IMR-90 (cell line): ENCODE results near the gene CBFA2T3. TPM values are rescaled to one million over a fixed set of nuclear protein-coding genes. Genes with fewer than 3 reads are reported as not detected.

Experiments
- ATAC-seq: fragments of 200-7000 bp; cut with Tn5 transposase; 2 replicates; pipeline ENCODE4 v1.9.1; 2020; ENCODE audit warnings: low read depth, mild to moderate bottlenecking, moderate library complexity
- BruUV-seq: library from RNA; stranded (reverse); fragments of 400-500 nt; replicated peaks from 2 replicates; lab custom pipeline; 2021; lab: Mats Ljungman, UMichigan
- CTCF ChIA-PET: fragments of 300-600 bp; formaldehyde crosslinking; extraction: SDS; loops from one replicate; lab custom pipeline; 2021; ENCODE audit warnings: antibody characterized with exemption; lab: Yijun Ruan, JAX
- POLR2A ChIA-PET: fragments of 300-600 bp; sonication (Branson Sonifier 250); formaldehyde crosslinking; loops from one replicate; lab custom pipeline; 2022; ENCODE audit warnings: antibody characterized with exemption; ENCODE audit not compliant: unreplicated experiment; lab: Charles Lee
- DNase-seq: peaks from one replicate; pipeline ENCODE4 v3.0.0; 2013
- H2AFZ ChIP-seq: replicated peaks from 2 replicates; pipeline ENCODE3; 2013; ENCODE audit warnings: low read length, mild to moderate bottlenecking; ENCODE audit not compliant: poor library complexity
- H2AK5ac ChIP-seq: 2 replicates; pipeline ENCODE4 v1.6.1; 2013; ENCODE audit warnings: low read depth, low read length, inconsistent platforms
- H2AK9ac ChIP-seq: replicated peaks from 2 replicates; pipeline ENCODE3; 2013; ENCODE audit warnings: mild to moderate bottlenecking, low read depth, low read length, moderate library complexity; ENCODE audit not compliant: poor library complexity
- H2BK120ac ChIP-seq: 2 replicates; pipeline ENCODE4 v1.6.1; 2013; ENCODE audit warnings: low read depth, low read length, inconsistent platforms
- H2BK15ac ChIP-seq: 3 replicates; pipeline ENCODE4 v1.6.1; 2013; ENCODE audit warnings: low read depth, low read length, inconsistent platforms
- H2BK20ac ChIP-seq: 2 replicates; pipeline ENCODE4 v1.6.1; 2013; ENCODE audit warnings: low read depth, mild to moderate bottlenecking, inconsistent platforms, low read length, moderate library complexity
- H2BK5ac ChIP-seq: 2 replicates; pipeline ENCODE4 v1.6.1; 2013; ENCODE audit warnings: mild to moderate bottlenecking, low read depth, low read length, inconsistent platforms; ENCODE audit not compliant: poor library complexity, severe bottlenecking
- H3K14ac ChIP-seq: replicated peaks from 2 replicates; pipeline ENCODE4 v1.6.1; 2013; ENCODE audit warnings: low read depth, low read length, inconsistent platforms
- H3K18ac ChIP-seq: 2 replicates; pipeline ENCODE4 v1.6.1; 2013; ENCODE audit warnings: low read depth, low read length, control low read depth
- H3K23ac ChIP-seq: 2 replicates; pipeline ENCODE4 v1.6.1; 2013; ENCODE audit warnings: low read depth, low read length, inconsistent platforms
- H3K27ac ChIP-seq: 2 replicates; pipeline ENCODE4 v1.5.1; 2013; ENCODE audit warnings: mild to moderate bottlenecking, control low read depth, low read length; ENCODE audit not compliant: insufficient read depth
- H3K27me3 ChIP-seq: 2 replicates; pipeline ENCODE4 v1.6.1; 2013; ENCODE audit warnings: low read length; ENCODE audit not compliant: control insufficient read depth, insufficient read depth
- H3K36me3 ChIP-seq: 2 replicates; pipeline ENCODE4 v1.6.1; 2013; ENCODE audit warnings: low read length, mixed read lengths; ENCODE audit not compliant: control insufficient read depth, insufficient read depth
- H3K4ac ChIP-seq: 2 replicates; pipeline ENCODE4 v1.6.1; 2013; ENCODE audit warnings: low read depth, low read length, inconsistent platforms
- H3K4me1 ChIP-seq: 2 replicates; pipeline ENCODE4 v1.6.1; 2013; ENCODE audit warnings: low read length, mixed read lengths; ENCODE audit not compliant: control insufficient read depth, insufficient read depth
- H3K4me2 ChIP-seq: 2 replicates; pipeline ENCODE4 v1.6.1; 2013; ENCODE audit warnings: low read depth, mild to moderate bottlenecking, control low read depth, low read length, moderate library complexity
- H3K4me3 ChIP-seq: 2 replicates; pipeline ENCODE4 v1.5.1; 2013; ENCODE audit warnings: low read depth, mild to moderate bottlenecking, control low read depth, low read length, moderate library complexity; ENCODE audit not compliant: insufficient read depth
- H3K56ac ChIP-seq: 2 replicates; pipeline ENCODE4 v1.6.1; 2013; ENCODE audit warnings: low read length, inconsistent platforms; ENCODE audit not compliant: insufficient read depth; ENCODE audit errors: extremely low read depth
- H3K79me1 ChIP-seq, 2 experiments: 2 replicates each; pipeline ENCODE4 v1.6.1; 2013; ENCODE audit warnings: low read length in 2 of 2, inconsistent platforms in 1 of 2, low read depth in 1 of 2
- H3K9ac ChIP-seq: 2 replicates; pipeline ENCODE4 v1.6.1; 2013; ENCODE audit warnings: low read depth, low read length, control low read depth
- H3K9me1 ChIP-seq: 2 replicates; pipeline ENCODE4 v1.6.1; 2013; ENCODE audit warnings: low read length, inconsistent platforms; ENCODE audit not compliant: insufficient read depth
- H3K9me3 ChIP-seq: 2 replicates; pipeline ENCODE4 v1.6.1; 2013; ENCODE audit warnings: low read length; ENCODE audit not compliant: control insufficient read depth, insufficient read depth
- H4K20me1 ChIP-seq: 2 replicates; pipeline ENCODE4 v1.6.1; 2013; ENCODE audit warnings: low read length, inconsistent platforms; ENCODE audit not compliant: insufficient read depth
- H4K5ac ChIP-seq: 2 replicates; pipeline ENCODE4 v1.6.1; 2013; ENCODE audit warnings: mild to moderate bottlenecking, low read depth, low read length, control low read depth
- H4K8ac ChIP-seq, 2 experiments: 2 replicates each; pipeline ENCODE4 v1.6.1; 2013; ENCODE audit warnings: low read depth in 2 of 2, low read length in 2 of 2, control low read depth in 1 of 2, inconsistent platforms in 1 of 2
- H4K91ac ChIP-seq: 2 replicates; pipeline ENCODE4 v1.6.1; 2013; ENCODE audit warnings: low read depth, low read length, inconsistent platforms; ENCODE audit not compliant: insufficient read depth
- BHLHE40 ChIP-seq: fragments of 150-350 bp; IDR thresholded peaks from 2 replicates; pipeline ENCODE4 v1.6.1; 2016; ENCODE audit warnings: mild to moderate bottlenecking, low read depth, low read length
- CEBPB ChIP-seq: IDR thresholded peaks from 2 replicates; pipeline ENCODE4 v1.6.1; 2012; ENCODE audit warnings: low read depth, low read length, improper control_type of control experiment
- CHD1 ChIP-seq: IDR thresholded peaks from 2 replicates; pipeline ENCODE4 v1.6.1; 2012; ENCODE audit warnings: low read depth, low read length, improper control_type of control experiment
- FOS ChIP-seq: fragments of 150-350 bp; IDR thresholded peaks from 2 replicates; pipeline ENCODE4 v1.6.1; 2016; ENCODE audit warnings: low read depth, low read length
- MAFK ChIP-seq: IDR thresholded peaks from 2 replicates; pipeline ENCODE4 v1.6.1; 2012; ENCODE audit warnings: low read depth, low read length, improper control_type of control experiment
- MAZ ChIP-seq: IDR thresholded peaks from 2 replicates; pipeline ENCODE4 v1.6.1; 2012; ENCODE audit warnings: low read depth, mild to moderate bottlenecking, low read length, improper control_type of control experiment, moderate library complexity, borderline replicate concordance
- MXI1 ChIP-seq: IDR thresholded peaks from 2 replicates; pipeline ENCODE4 v1.6.1; 2012; ENCODE audit warnings: low read depth, mild to moderate bottlenecking, low read length, moderate library complexity, borderline replicate concordance
- NFE2L2 ChIP-seq: fragments of 150-350 bp; IDR thresholded peaks from 2 replicates; pipeline ENCODE4 v1.6.1; 2016; ENCODE audit warnings: low read depth, mild to moderate bottlenecking, low read length
- POLR2A ChIP-seq: IDR thresholded peaks from 2 replicates; pipeline ENCODE4 v1.6.1; 2012; ENCODE audit warnings: mild to moderate bottlenecking, low read depth, low read length
- RAD21 ChIP-seq: IDR thresholded peaks from 2 replicates; pipeline ENCODE4 v1.6.1; 2012; ENCODE audit warnings: low read length, improper control_type of control experiment
- RCOR1 ChIP-seq: IDR thresholded peaks from 2 replicates; pipeline ENCODE4 v1.6.1; 2012; ENCODE audit warnings: mild to moderate bottlenecking, low read length, improper control_type of control experiment; ENCODE audit not compliant: insufficient replicate concordance
- RFX5 ChIP-seq: IDR thresholded peaks from 2 replicates; pipeline ENCODE4 v1.8.0; 2012; ENCODE audit warnings: low read depth, mild to moderate bottlenecking, low read length, moderate library complexity
- SMC3 ChIP-seq: fragments of 150-350 bp; IDR thresholded peaks from 2 replicates; pipeline ENCODE4 v1.6.1; 2016; ENCODE audit warnings: low read depth, mild to moderate bottlenecking, antibody characterized with exemption, low read length, moderate library complexity
- USF2 ChIP-seq: fragments of 150-350 bp; IDR thresholded peaks from 2 replicates; pipeline ENCODE4 v1.6.1; 2017; ENCODE audit warnings: mild to moderate bottlenecking, antibody characterized with exemption, low read length, low read depth
- WGBS, 2 experiments: methylation state at CpG; one replicate each; pipeline versions ENCODE4 v1.1.5 to v1.1.7; 2013; ENCODE audit warnings: missing lambda C conversion rate in 2 of 2; ENCODE audit not compliant: insufficient read length in 1 of 2; ENCODE audit errors: extremely low coverage in 2 of 2; 5-methylcytosine and 5-hydroxymethylcytosine counted together
- dilution Hi-C: fragments of 300-500 bp; cut with HindIII; formaldehyde crosslinking; loops from one replicate; pipeline ENCODE4 v1.14.3; 2018; ENCODE audit warnings: low sequenced_read_pairs; ENCODE audit not compliant: unreplicated experiment
- in situ Hi-C: fragments of 300-500 bp; cut with MboI; formaldehyde crosslinking; loops from 3 replicates; pipeline ENCODE4 v1.14.3; 2019; ENCODE audit warnings: low sequenced_read_pairs, inconsistent platforms, mixed read lengths
- intact Hi-C: fragments of 100-400 bp; cut with micrococcal nuclease; formaldehyde crosslinking; loops from 2 replicates; pipeline ENCODE4 v1.10.0; 2022
- polyA plus RNA-seq, 3 experiments: library from polyadenylated mRNA; depleted of rRNA; stranded (reverse); fragments of >200 nt; gene quantifications; 2 replicates each; pipeline ENCODE4 v1.2.3, GENCODE V29; 2012; ENCODE audit warnings: low replicate concordance in 1 of 3
- total RNA-seq: library from RNA; depleted of rRNA; stranded (reverse); fragments of >200 nt; gene quantifications from 2 replicates; pipeline ENCODE4 v1.2.3, GENCODE V29; 2012
- TF ChIP-seq, protein P1 (sequence below): fragments of 150-350 bp; IDR thresholded peaks from 2 replicates; pipeline ENCODE4 v1.6.1; 2016; ENCODE audit warnings: low read depth, mild to moderate bottlenecking, low read length, moderate library complexity, borderline replicate concordance
- TF ChIP-seq, protein P2 (sequence below): conservative IDR thresholded peaks from 2 replicates; pipeline ENCODE4 v1.5.1; 2012; ENCODE audit warnings: mild to moderate bottlenecking, low read depth, low read length, improper control_type of control experiment

Gene CBFA2T3
- total and polyA plus RNA-seq, 2 of the 4 experiments (the other 2 are of a cell fraction), result not detected

GRCh38 chr16:88917146-88917914 lies 59.7 kb downstream of the CBFA2T3 start:
- H2BK20ac ChIP-seq, result no peak overlapping the region
- no peak overlapping the region for H2AK9ac ChIP-seq
- H4K91ac ChIP-seq, result no peak overlapping the region
- in situ Hi-C loops (no loop called here), intact Hi-C loops (no loop called here), dilution Hi-C loops (no loop called here)
- H4K8ac ChIP-seq, result no peak overlapping the region
- no peaks in the 10 kb centered on the region for H3K79me1 ChIP-seq
- H3K23ac ChIP-seq, result no peak overlapping the region
- ATAC-seq (no peak), DNase-seq (no peak)
- no peak overlapping the region for H2BK5ac ChIP-seq
- H4K20me1 ChIP-seq, result no peaks in the 10 kb centered on the region
- H4K5ac ChIP-seq, result no peak overlapping the region
- CTCF ChIA-PET, result no interaction called here
- H3K4ac ChIP-seq, result no peak overlapping the region
- POLR2A ChIA-PET, result no interaction called here
- H3K9me3 ChIP-seq, result peaks cover 4% of the 10 kb centered on the region
- no TSS peak for BruUV-seq
- no peak overlapping the region for H3K4me2 ChIP-seq
- no peak overlapping the region for H3K14ac ChIP-seq
- WGBS, 2 experiments, result 54% methylated on average over 9 of the region's 30 CpGs; no CpG with 5 or more reads in 1 of the 2 experiments
- no peak overlapping the region for H3K56ac ChIP-seq
- no peaks in the 10 kb centered on the region for H3K9me1 ChIP-seq
- H2AK5ac ChIP-seq, result no peak overlapping the region
- no peaks in the 10 kb centered on the region for H3K36me3 ChIP-seq
- H3K4me1 ChIP-seq, result peaks cover 6% of the 10 kb centered on the region; the same call in 1 of the 2 replicates
- TF ChIP-seq USF2, result no peak
- TF ChIP-seq POLR2A, result no peak
- no peak for TF ChIP-seq MXI1
- no peak for TF ChIP-seq FOS
- TF ChIP-seq NFE2L2, result no peak
- TF ChIP-seq MAFK, result no peak
- TF ChIP-seq CEBPB, result no peak
- no peak for TF ChIP-seq RAD21
- TF ChIP-seq, protein P1, sequence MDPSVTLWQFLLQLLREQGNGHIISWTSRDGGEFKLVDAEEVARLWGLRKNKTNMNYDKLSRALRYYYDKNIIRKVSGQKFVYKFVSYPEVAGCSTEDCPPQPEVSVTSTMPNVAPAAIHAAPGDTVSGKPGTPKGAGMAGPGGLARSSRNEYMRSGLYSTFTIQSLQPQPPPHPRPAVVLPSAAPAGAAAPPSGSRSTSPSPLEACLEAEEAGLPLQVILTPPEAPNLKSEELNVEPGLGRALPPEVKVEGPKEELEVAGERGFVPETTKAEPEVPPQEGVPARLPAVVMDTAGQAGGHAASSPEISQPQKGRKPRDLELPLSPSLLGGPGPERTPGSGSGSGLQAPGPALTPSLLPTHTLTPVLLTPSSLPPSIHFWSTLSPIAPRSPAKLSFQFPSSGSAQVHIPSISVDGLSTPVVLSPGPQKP, result no peak
- TF ChIP-seq, protein P2, sequence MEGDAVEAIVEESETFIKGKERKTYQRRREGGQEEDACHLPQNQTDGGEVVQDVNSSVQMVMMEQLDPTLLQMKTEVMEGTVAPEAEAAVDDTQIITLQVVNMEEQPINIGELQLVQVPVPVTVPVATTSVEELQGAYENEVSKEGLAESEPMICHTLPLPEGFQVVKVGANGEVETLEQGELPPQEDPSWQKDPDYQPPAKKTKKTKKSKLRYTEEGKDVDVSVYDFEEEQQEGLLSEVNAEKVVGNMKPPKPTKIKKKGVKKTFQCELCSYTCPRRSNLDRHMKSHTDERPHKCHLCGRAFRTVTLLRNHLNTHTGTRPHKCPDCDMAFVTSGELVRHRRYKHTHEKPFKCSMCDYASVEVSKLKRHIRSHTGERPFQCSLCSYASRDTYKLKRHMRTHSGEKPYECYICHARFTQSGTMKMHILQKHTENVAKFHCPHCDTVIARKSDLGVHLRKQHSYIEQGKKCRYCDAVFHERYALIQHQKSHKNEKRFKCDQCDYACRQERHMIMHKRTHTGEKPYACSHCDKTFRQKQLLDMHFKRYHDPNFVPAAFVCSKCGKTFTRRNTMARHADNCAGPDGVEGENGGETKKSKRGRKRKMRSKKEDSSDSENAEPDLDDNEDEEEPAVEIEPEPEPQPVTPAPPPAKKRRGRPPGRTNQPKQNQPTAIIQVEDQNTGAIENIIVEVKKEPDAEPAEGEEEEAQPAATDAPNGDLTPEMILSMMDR, result no peak
- TF ChIP-seq BHLHE40, result no peak
- no peak for TF ChIP-seq MAZ
- TF ChIP-seq RCOR1, result no peak
- TF ChIP-seq RFX5, result no peak
- no peak for TF ChIP-seq CHD1
- TF ChIP-seq SMC3, result no peak
- no peak overlapping the region for H3K18ac ChIP-seq
- H3K9ac ChIP-seq, result no peak overlapping the region
- H3K27ac ChIP-seq, result no peak overlapping the region
- H3K27me3 ChIP-seq, result peaks cover 6% of the 10 kb centered on the region; the same call in 1 of the 2 replicates
- no peak overlapping the region for H2AFZ ChIP-seq
- H2BK15ac ChIP-seq, result no peak overlapping the region
- no peak overlapping the region for H3K4me3 ChIP-seq
- no peak overlapping the region for H2BK120ac ChIP-seq
